Adrenal gland (tissue), 12 donors: ENCODE results near the gene TIMM29. TPM values are rescaled to one million over a fixed set of nuclear protein-coding genes. Genes with fewer than 3 reads are reported as not detected.

Source experiments
- DNase-seq, 7 donors: peaks; one replicate each; pipeline ENCODE4 v3.0.0-alpha.2; 2019 to 2020
- H3K27ac ChIP-seq, 5 donors: fragments of 200-600 bp; sonication (generic) in 4 of 5; 1 replicate in 3 of 5; 2 replicates in 2 of 5; pipeline versions ENCODE4 v1.5.1 to v1.8.0; 2016 to 2020; ENCODE audit warnings: mild to moderate bottlenecking in 1 of 5
- H3K27me3 ChIP-seq: fragments of 200-600 bp; 2 replicates; pipeline ENCODE4 v1.8.0; 2021
- H3K36me3 ChIP-seq, 2 donors: fragments of 200-600 bp; replicated peaks in 1 of 2; 1 replicate in 1 of 2; 2 replicates in 1 of 2; pipeline versions ENCODE4 v1.5.1 to v1.8.0; 2018 to 2022
- H3K4me1 ChIP-seq, 2 donors: fragments of 200-600 bp; replicated peaks in 1 of 2; 1 replicate in 1 of 2; 2 replicates in 1 of 2; pipeline versions ENCODE4 v1.5.1 to v1.8.0; 2018 to 2021
- H3K4me3 ChIP-seq, 4 donors: fragments of 200-600 bp; sonication (generic) in 3 of 4; one replicate each; pipeline ENCODE4 v1.5.1; 2016 to 2018
- H3K9me3 ChIP-seq, 3 donors: fragments of 200-600 bp; sonication (generic) in 1 of 3; replicated peaks in 1 of 3; 1 replicate in 2 of 3; 2 replicates in 1 of 3; pipeline versions ENCODE4 v1.5.1 to v1.8.0; 2016 to 2021
- CTCF ChIP-seq, 6 experiments: fragments of 450-650 bp in 4 of 6; fragments of 200-600 bp in 2 of 6; sonication (generic) in 1 of 6; IDR thresholded peaks; 1 replicate in 5 of 6; 2 replicates in 1 of 6; pipeline versions ENCODE4 v1.5.1 to v1.8.0; 2016 to 2021; ENCODE audit warnings: antibody characterized with exemption in 6 of 6, mild to moderate bottlenecking in 2 of 6, moderate library complexity in 1 of 6
- POLR2A ChIP-seq, 2 donors: fragments of 450-650 bp; IDR thresholded peaks; one replicate each; pipeline ENCODE4 v1.6.1; 2017; ENCODE audit warnings: antibody characterized with exemption in 2 of 2, mild to moderate bottlenecking in 2 of 2, moderate library complexity in 1 of 2
- WGBS, 4 donors: extraction: QIAGEN DNeasy Blood & Tissue Kit in 2 of 4; methylation state at CpG; one replicate each; pipeline versions ENCODE4 v1.1.5 to v1.1.7; 2013 to 2017; 5-methylcytosine and 5-hydroxymethylcytosine counted together
- intact Hi-C, 2 donors: fragments of 100-400 bp; cut with DNase I; formaldehyde crosslinking; loops; one replicate each; pipeline versions ENCODE4 v1.14.1 to v1.15.0; 2022 to 2023
- polyA plus RNA-seq, 3 donors: library from polyadenylated mRNA; stranded (reverse); fragments of 200-250 nt in 2 of 3; fragments of 350-450 nt in 1 of 3; fragmentation: Illumina TruSeq in 1 of 3; extraction: RNeasy Lipid Tissue Mini Kit (QIAGEN cat#74804) in 1 of 3; gene quantifications; one replicate each; pipeline ENCODE4 v1.2.3, GENCODE V29; 2013 to 2014
- total RNA-seq, 9 donors: library from RNA; depleted of rRNA in 4 of 9; stranded (reverse); fragments of >200 nt in 4 of 9; fragments of 120-200 nt in 1 of 9; fragmentation: NEBNext Ultra II Directional in 1 of 9; extraction: Animal tissue kit (Norgen Biotek cat#: 25700) in 1 of 9; gene quantifications; one replicate each; pipeline versions ENCODE4 v1.1.0 to v1.2.4, GENCODE V29; 2013 to 2023
- donor health status: healthy with polysubstance abuse.
- donor health status: Bipolar disorder and iron deficiency.
- donor health status: DM: yes; HTN: yes; CAD: no.
- donor health status: DM: no; HTN: no; CAD: no.
- donor health status: DM: no; HTN: no; CAD: no.
- donor health status: DM: yes; HTN: yes; CAD: no.

The TIMM29 gene
- total and polyA plus RNA-seq, 12 donors: 10.5 to 39.7 (median 26.2) TPM

GRCh38 chr19:10899151-10899653 lies 29.4 kb upstream of the TIMM29 start:
- intact Hi-C loops: no loop called here
- TF ChIP-seq CTCF (IDR thresholded peaks at IDR 0.05): no peak
- no peak for TF ChIP-seq POLR2A (IDR thresholded peaks at IDR 0.05)
- peak overlapping the region in 1 of 5 donors; percentile 11 for H3K27ac ChIP-seq
- WGBS, 4 donors: 47 to 69% (median 51%) methylated on average over 3 to 10 of the region's 10 CpGs
- H3K4me1 ChIP-seq: peaks cover 12 to 24% of the 10 kb centered on the region in 2 donors
- no peaks in the 10 kb centered on the region for H3K36me3 ChIP-seq
- no peak overlapping the region for H3K4me3 ChIP-seq
- no peaks in the 10 kb centered on the region for H3K9me3 ChIP-seq
- peak; percentile 48 to 80 (median 77) for DNase-seq
- H3K27me3 ChIP-seq: no peaks in the 10 kb centered on the region

GRCh38 chr19:10907925-10908324 lies 20.7 kb upstream of the TIMM29 start:
- WGBS, 4 donors: 84 to 95% (median 86%) methylated on average over 8 to 14 of the region's 14 CpGs
- intact Hi-C loops: no loop called here
- no peak for DNase-seq

GRCh38 chr19:10908380-10908960 lies 20.1 kb upstream of the TIMM29 start:
- intact Hi-C loops: no loop called here
- no peak overlapping the region for H3K27ac ChIP-seq
- no peak for DNase-seq
- no peaks in the 10 kb centered on the region for H3K4me1 ChIP-seq
- no peaks in the 10 kb centered on the region for H3K27me3 ChIP-seq
- 92 to 95% (median 95%) methylated on average over 9 to 17 of the region's 17 CpGs for WGBS, 4 donors
- peaks cover 0 to 45% of the 10 kb centered on the region in 2 donors for H3K36me3 ChIP-seq
- H3K4me3 ChIP-seq: no peak overlapping the region
- H3K9me3 ChIP-seq: no peaks in the 10 kb centered on the region
- TF ChIP-seq CTCF (IDR thresholded peaks at IDR 0.05) (no peak), POLR2A (IDR thresholded peaks at IDR 0.05) (no peak)

More at GRCh38 chr19:10907925-10908324, 20.7 kb upstream of the TIMM29 start:
- no peak for TF ChIP-seq POLR2A (IDR thresholded peaks at IDR 0.05)
- TF ChIP-seq CTCF (IDR thresholded peaks at IDR 0.05): no peak
- no peak overlapping the region for H3K4me3 ChIP-seq
- H3K4me1 ChIP-seq: no peaks in the 10 kb centered on the region
- peaks cover 0 to 44% of the 10 kb centered on the region in 2 donors for H3K36me3 ChIP-seq
- no peak overlapping the region for H3K27ac ChIP-seq
- no peaks in the 10 kb centered on the region for H3K9me3 ChIP-seq
- H3K27me3 ChIP-seq: no peaks in the 10 kb centered on the region

GRCh38 chr19:10911579-10912363 lies 16.8 kb upstream of the TIMM29 start:
- intact Hi-C loops: no loop called here
- Histone ChIP-seq H3K36me3 (peaks cover 0 to 68% of the 10 kb centered on the region in 2 donors), H3K4me1 (peaks cover 0 to 8% of the 10 kb centered on the region in 2 donors), H3K27ac (peak overlapping the region in 2 of 5 donors; percentile 0 to 65), H3K4me3 (no peak overlapping the region), H3K9me3 (no peaks in the 10 kb centered on the region), H3K27me3 (no peaks in the 10 kb centered on the region)
- 82 to 87% (median 82%) methylated on average over 25 to 31 of the region's 31 CpGs for WGBS, 4 donors
- DNase-seq: peak in 2 of 7 donors; percentile 33 to 34
- TF ChIP-seq POLR2A (IDR thresholded peaks at IDR 0.05) (no peak), CTCF (IDR thresholded peaks at IDR 0.05) (no peak)
